Breast epithelium (tissue), 4 donors: Measurements from ENCODE around the gene TRPC4AP. TPM values are rescaled to one million over a fixed set of nuclear protein-coding genes. Genes with fewer than 3 reads are reported as not detected.
"Not testable (repeated sequence)": the region's sequence is repeated elsewhere in the genome, so short reads cannot be mapped to it uniquely, and the experiment has no call there.

Experiments
- DNase-seq, 2 donors: peaks; one replicate each; pipeline ENCODE4 v3.0.0-alpha.2; 2019; ENCODE audit warnings: low spot score in 2 of 2
- H3K27ac ChIP-seq, 2 donors: fragments of 200-600 bp; sonication (generic) in 1 of 2; one replicate each; pipeline ENCODE4 v1.5.1; 2016 to 2019; ENCODE audit warnings: mild to moderate bottlenecking in 1 of 2
- H3K27me3 ChIP-seq, 2 donors: fragments of 200-600 bp; sonication (generic) in 1 of 2; one replicate each; pipeline versions ENCODE4 v1.5.1 to v1.6.0; 2017 to 2019; ENCODE audit warnings: control low read depth in 1 of 2, mild to moderate bottlenecking in 1 of 2
- H3K36me3 ChIP-seq: fragments of 200-600 bp; one replicate; pipeline ENCODE4 v1.5.1; 2019
- H3K4me1 ChIP-seq, 2 donors: fragments of 200-600 bp; sonication (generic); one replicate each; pipeline ENCODE4 v1.5.1; 2016 to 2019; ENCODE audit warnings: control low read depth in 1 of 2
- H3K4me3 ChIP-seq, 3 donors: fragments of 200-600 bp; sonication (generic); 1 replicate in 2 of 3; 2 replicates in 1 of 3; pipeline ENCODE4 v1.5.1; 2016 to 2019; ENCODE audit warnings: mild to moderate bottlenecking in 3 of 3, moderate library complexity in 2 of 3
- H3K9me3 ChIP-seq, 2 donors: fragments of 200-600 bp; sonication (generic) in 1 of 2; one replicate each; pipeline ENCODE4 v1.5.1; 2016 to 2019; ENCODE audit warnings: control low read depth in 1 of 2
- CTCF ChIP-seq, 3 donors: fragments of 450-650 bp; IDR thresholded peaks; one replicate each; pipeline ENCODE4 v1.5.1; 2016 to 2017; ENCODE audit warnings: antibody characterized with exemption in 3 of 3, mild to moderate bottlenecking in 3 of 3, moderate library complexity in 3 of 3
- POLR2A ChIP-seq: fragments of 450-650 bp; IDR thresholded peaks from one replicate; pipeline ENCODE4 v1.6.1; 2016; ENCODE audit warnings: antibody characterized with exemption, mild to moderate bottlenecking, moderate library complexity
- POLR2AphosphoS5 ChIP-seq, 3 donors: sonication (generic); formaldehyde crosslinking; IDR thresholded peaks; one replicate each; pipeline ENCODE4 v1.6.1; 2017; ENCODE audit warnings: antibody characterized with exemption in 3 of 3
- intact Hi-C: fragments of 100-400 bp; cut with DNase I; formaldehyde crosslinking; loops from one replicate; pipeline ENCODE4 v1.15.1; 2023; ENCODE audit warnings: low total_unique reads
- total RNA-seq, 3 donors: library from RNA; depleted of rRNA; stranded (reverse); fragments of >200 nt; gene quantifications; one replicate each; pipeline ENCODE4 v1.1.0, GENCODE V29; 2016

Gene TRPC4AP
- total RNA-seq, 3 donors from 2014 or later: 62.6 to 71.7 (median 69.5) TPM

- H3K27ac ChIP-seq: no peak overlapping the region
- H3K27me3 ChIP-seq: no peaks in the 10 kb centered on the region
- TF ChIP-seq CTCF (IDR thresholded peaks at IDR 0.05): no peak
- TF ChIP-seq POLR2AphosphoS5 (IDR thresholded peaks at IDR 0.05): no peak
- no peak for TF ChIP-seq POLR2A
- H3K9me3 ChIP-seq: no peaks in the 10 kb centered on the region
- intact Hi-C loops: no loop called here
- H3K4me3 ChIP-seq: no peak overlapping the region
- H3K36me3 ChIP-seq: peaks cover 5% of the 10 kb centered on the region
- no peaks in the 10 kb centered on the region for H3K4me1 ChIP-seq
- DNase-seq: no peak
Observed at GRCh38 chr20:35079472-35080347, 12.9 kb downstream of the TRPC4AP start.

GRCh38 chr20:35077872-35078271 is 14.7 kb downstream of the TRPC4AP start:
- intact Hi-C loops: no loop called here
- TF ChIP-seq POLR2AphosphoS5 (IDR thresholded peaks at IDR 0.05) (no peak), POLR2A (no peak), CTCF (IDR thresholded peaks at IDR 0.05) (no peak)

GRCh38 chr20:35077341-35077740 is 15.3 kb downstream of the TRPC4AP start:
- no peak for DNase-seq
- no peak overlapping the region for H3K27ac ChIP-seq
- H3K9me3 ChIP-seq: no peaks in the 10 kb centered on the region
- H3K27me3 ChIP-seq: no peaks in the 10 kb centered on the region
- H3K36me3 ChIP-seq: peaks cover 5% of the 10 kb centered on the region
- no peak for TF ChIP-seq POLR2A
- TF ChIP-seq CTCF (IDR thresholded peaks at IDR 0.05): no peak
- no peak for TF ChIP-seq POLR2AphosphoS5 (IDR thresholded peaks at IDR 0.05)
- intact Hi-C loops: no loop called here
- no peaks in the 10 kb centered on the region for H3K4me1 ChIP-seq
- no peak overlapping the region for H3K4me3 ChIP-seq

More at GRCh38 chr20:35077872-35078271, 14.7 kb downstream of the TRPC4AP start:
- H3K4me3 ChIP-seq: no peak overlapping the region
- no peak overlapping the region for H3K27ac ChIP-seq
- H3K36me3 ChIP-seq: peaks cover 5% of the 10 kb centered on the region
- no peaks in the 10 kb centered on the region for H3K4me1 ChIP-seq
- no peaks in the 10 kb centered on the region for H3K27me3 ChIP-seq
- no peak for DNase-seq
- no peaks in the 10 kb centered on the region for H3K9me3 ChIP-seq

GRCh38 chr20:35071436-35072153 is 21.0 kb downstream of the TRPC4AP start:
- H3K9me3 ChIP-seq, DNase-seq, intact Hi-C loops, H3K27me3 ChIP-seq, H3K27ac ChIP-seq, H3K36me3 ChIP-seq, H3K4me1 ChIP-seq, H3K4me3 ChIP-seq: not testable (repeated sequence)

GRCh38 chr20:35066194-35066593 is 26.4 kb downstream of the TRPC4AP start:
- H3K4me1 ChIP-seq: no peaks in the 10 kb centered on the region
- DNase-seq: no peak
- no peaks in the 10 kb centered on the region for H3K27me3 ChIP-seq
- TF ChIP-seq CTCF (IDR thresholded peaks at IDR 0.05) (no peak), POLR2AphosphoS5 (IDR thresholded peaks at IDR 0.05) (no peak), POLR2A (no peak)
- no peak overlapping the region for H3K27ac ChIP-seq
- intact Hi-C loops: no loop called here
- no peaks in the 10 kb centered on the region for H3K9me3 ChIP-seq
- H3K36me3 ChIP-seq: no peaks in the 10 kb centered on the region
- no peak overlapping the region for H3K4me3 ChIP-seq
